Glutamatergic neuron (in vitro differentiated cells): ENCODE results near the gene DLST. TPM values are rescaled to one million over a fixed set of nuclear protein-coding genes. Genes with fewer than 3 reads are reported as not detected.
A peak's percentile ranks its signal among the peaks of the same experiment; 100 is the strongest.

Source experiments
- DNase-seq: peaks from one replicate; pipeline ENCODE4 v3.0.0; 2022
- H3K27ac Mint-ChIP-seq: one replicate; pipeline ENCODE4 v1.8.0; 2020; ENCODE audit warnings: mild to moderate bottlenecking, mixed read lengths, inconsistent platforms; ENCODE audit not compliant: unreplicated experiment
- H3K27me3 Mint-ChIP-seq: one replicate; pipeline ENCODE4 v1.8.0; 2020; ENCODE audit warnings: mild to moderate bottlenecking, moderate library complexity, mixed read lengths, inconsistent platforms; ENCODE audit not compliant: unreplicated experiment
- H3K36me3 Mint-ChIP-seq: one replicate; pipeline ENCODE4 v1.8.0; 2020; ENCODE audit warnings: mild to moderate bottlenecking, mixed read lengths, inconsistent platforms; ENCODE audit not compliant: unreplicated experiment
- H3K4me1 Mint-ChIP-seq: one replicate; pipeline ENCODE4 v1.8.0; 2020; ENCODE audit warnings: mild to moderate bottlenecking, low read depth, mixed read lengths, inconsistent platforms; ENCODE audit not compliant: unreplicated experiment
- H3K4me3 Mint-ChIP-seq: one replicate; pipeline ENCODE4 v1.8.0; 2020; ENCODE audit warnings: mild to moderate bottlenecking, mixed read lengths, inconsistent platforms; ENCODE audit not compliant: unreplicated experiment
- H3K9me3 Mint-ChIP-seq: one replicate; pipeline ENCODE4 v1.8.0; 2020; ENCODE audit warnings: mild to moderate bottlenecking, moderate library complexity, mixed read lengths, inconsistent platforms; ENCODE audit not compliant: unreplicated experiment
- CTCF ChIP-seq: fragments of 200-600 bp; sonication (generic); IDR thresholded peaks from one replicate; pipeline ENCODE4 v1.5.0; 2021; ENCODE audit not compliant: partially characterized antibody, unreplicated experiment
- total RNA-seq: library from RNA; stranded (reverse); fragmentation: NEBNext Ultra II Directional; extraction: Animal tissue kit (Norgen Biotek cat#: 25700); gene quantifications from one replicate; pipeline ENCODE4 v1.2.1, GENCODE V29; 2021; ENCODE audit not compliant: unreplicated experiment

The DLST gene
- total RNA-seq, 1 donor from 2014 or later = 114 TPM

- Mint-ChIP-seq H3K4me1 (peaks cover 25% of the 10 kb centered on the region), H3K27ac (no peak overlapping the region), H3K9me3 (peaks cover 4% of the 10 kb centered on the region), H3K36me3 (no peaks in the 10 kb centered on the region), H3K4me3 (no peak overlapping the region), H3K27me3 (peaks cover 3% of the 10 kb centered on the region)
- no peak for TF ChIP-seq CTCF
- no peak for DNase-seq
Measured at GRCh38 chr14:74941676-74942097, 60.0 kb downstream of the DLST start.

GRCh38 chr14:74942181-74942580 is 60.5 kb downstream of the DLST start:
- Mint-ChIP-seq H3K36me3 (no peaks in the 10 kb centered on the region), H3K27ac (no peak overlapping the region), H3K4me3 (no peak overlapping the region), H3K27me3 (peaks cover 3% of the 10 kb centered on the region), H3K9me3 (peaks cover 3% of the 10 kb centered on the region), H3K4me1 (peaks cover 25% of the 10 kb centered on the region)
- no peak for DNase-seq
- TF ChIP-seq CTCF = no peak

- no peak overlapping the region for H3K27ac Mint-ChIP-seq
- H3K27me3 Mint-ChIP-seq = peaks cover 3% of the 10 kb centered on the region
- H3K4me3 Mint-ChIP-seq = no peak overlapping the region
- DNase-seq = no peak
- TF ChIP-seq CTCF = no peak
- H3K4me1 Mint-ChIP-seq = peaks cover 25% of the 10 kb centered on the region
- H3K9me3 Mint-ChIP-seq = peaks cover 3% of the 10 kb centered on the region
- H3K36me3 Mint-ChIP-seq = no peaks in the 10 kb centered on the region
Measured at GRCh38 chr14:74942608-74943007, 60.9 kb downstream of the DLST start.

- Mint-ChIP-seq H3K27me3 (peaks cover 8% of the 10 kb centered on the region), H3K4me3 (no peak overlapping the region), H3K4me1 (peaks cover 13% of the 10 kb centered on the region), H3K36me3 (no peaks in the 10 kb centered on the region), H3K9me3 (peaks cover 2% of the 10 kb centered on the region), H3K27ac (no peak overlapping the region)
- peak; percentile 83 for TF ChIP-seq CTCF
- peak; percentile 72 for DNase-seq
Measured at GRCh38 chr14:74945261-74945851, 63.6 kb downstream of the DLST start.

GRCh38 chr14:74945852-74946658 is 64.3 kb downstream of the DLST start:
- H3K27ac Mint-ChIP-seq = no peak overlapping the region

More at GRCh38 chr14:74945852-74946658, 64.3 kb downstream of the DLST start:
- peaks cover 2% of the 10 kb centered on the region for H3K9me3 Mint-ChIP-seq
- H3K4me3 Mint-ChIP-seq = no peak overlapping the region
- no peaks in the 10 kb centered on the region for H3K36me3 Mint-ChIP-seq
- peak; percentile 83 for TF ChIP-seq CTCF
- peaks cover 13% of the 10 kb centered on the region for H3K4me1 Mint-ChIP-seq
- peaks cover 8% of the 10 kb centered on the region for H3K27me3 Mint-ChIP-seq
- DNase-seq = peak; percentile 91
